Progenitor cell of endocrine pancreas (in vitro differentiated cells): ENCODE results near the gene IPCEF1. TPM values are rescaled to one million over a fixed set of nuclear protein-coding genes. Genes with fewer than 3 reads are reported as not detected.

ENCODE experiments used
- DNase-seq: peaks from one replicate; pipeline ENCODE4 v3.0.0; 2021; ENCODE audit warnings: low spot score; ENCODE audit not compliant: unreplicated experiment
- H3K27ac Mint-ChIP-seq: 2 replicates; pipeline ENCODE4 v1.8.0; 2021; ENCODE audit warnings: mild to moderate bottlenecking, moderate library complexity, mixed read lengths
- H3K27me3 Mint-ChIP-seq: 2 replicates; pipeline ENCODE4 v1.8.0; 2021; ENCODE audit warnings: mixed read lengths
- H3K36me3 Mint-ChIP-seq: 2 replicates; pipeline ENCODE4 v1.8.0; 2022; ENCODE audit warnings: mixed read lengths; ENCODE audit not compliant: insufficient read depth
- H3K4me1 Mint-ChIP-seq: 2 replicates; pipeline ENCODE4 v1.8.0; 2021; ENCODE audit warnings: low read depth, mixed read lengths
- H3K4me3 Mint-ChIP-seq: 2 replicates; pipeline ENCODE4 v1.8.0; 2021; ENCODE audit warnings: low read depth, mild to moderate bottlenecking, moderate library complexity, mixed read lengths
- H3K9me3 Mint-ChIP-seq: 2 replicates; pipeline ENCODE4 v1.8.0; 2021; ENCODE audit warnings: low read depth, mixed read lengths
- total RNA-seq: library from RNA; stranded (reverse); gene quantifications from 2 replicates; pipeline ENCODE4 v1.2.1, GENCODE V29; 2021
- TF ChIP-seq, protein P1 (sequence below): fragments of 200-600 bp; sonication (generic); IDR thresholded peaks from one replicate; pipeline ENCODE4 v1.5.0; 2021; ENCODE audit warnings: antibody characterized with exemption, mild to moderate bottlenecking; ENCODE audit not compliant: unreplicated experiment

The IPCEF1 gene
- total RNA-seq, 1 donor from 2014 or later, result 0.77 TPM

DNA sequence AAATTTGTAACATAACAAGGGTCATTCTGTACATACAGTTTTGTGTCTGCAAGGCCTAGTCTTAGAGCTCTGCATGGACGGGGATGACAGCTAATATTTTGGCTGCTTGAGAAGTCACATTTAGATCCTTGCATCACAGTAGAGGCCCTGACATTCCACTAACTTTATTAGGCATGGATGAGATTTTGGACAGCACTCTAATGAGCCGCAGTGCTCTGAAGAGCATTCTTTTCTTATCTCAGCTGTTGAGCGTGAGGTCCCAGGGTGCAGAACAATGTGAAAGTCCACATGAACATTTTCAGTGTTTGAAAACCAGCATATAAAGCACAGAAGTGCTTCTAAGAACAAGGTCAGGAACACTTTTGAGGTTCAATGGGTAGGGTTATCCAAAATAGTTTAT is 58.9 kb downstream of the IPCEF1 start:
- no peak for DNase-seq
- no peaks in the 10 kb centered on the region for H3K27me3 Mint-ChIP-seq
- H3K36me3 Mint-ChIP-seq, result no peaks in the 10 kb centered on the region
- peaks cover 9% of the 10 kb centered on the region for H3K4me1 Mint-ChIP-seq
- TF ChIP-seq, protein P1, sequence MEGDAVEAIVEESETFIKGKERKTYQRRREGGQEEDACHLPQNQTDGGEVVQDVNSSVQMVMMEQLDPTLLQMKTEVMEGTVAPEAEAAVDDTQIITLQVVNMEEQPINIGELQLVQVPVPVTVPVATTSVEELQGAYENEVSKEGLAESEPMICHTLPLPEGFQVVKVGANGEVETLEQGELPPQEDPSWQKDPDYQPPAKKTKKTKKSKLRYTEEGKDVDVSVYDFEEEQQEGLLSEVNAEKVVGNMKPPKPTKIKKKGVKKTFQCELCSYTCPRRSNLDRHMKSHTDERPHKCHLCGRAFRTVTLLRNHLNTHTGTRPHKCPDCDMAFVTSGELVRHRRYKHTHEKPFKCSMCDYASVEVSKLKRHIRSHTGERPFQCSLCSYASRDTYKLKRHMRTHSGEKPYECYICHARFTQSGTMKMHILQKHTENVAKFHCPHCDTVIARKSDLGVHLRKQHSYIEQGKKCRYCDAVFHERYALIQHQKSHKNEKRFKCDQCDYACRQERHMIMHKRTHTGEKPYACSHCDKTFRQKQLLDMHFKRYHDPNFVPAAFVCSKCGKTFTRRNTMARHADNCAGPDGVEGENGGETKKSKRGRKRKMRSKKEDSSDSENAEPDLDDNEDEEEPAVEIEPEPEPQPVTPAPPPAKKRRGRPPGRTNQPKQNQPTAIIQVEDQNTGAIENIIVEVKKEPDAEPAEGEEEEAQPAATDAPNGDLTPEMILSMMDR, result no peak
- no peak overlapping the region for H3K27ac Mint-ChIP-seq
- no peak overlapping the region for H3K4me3 Mint-ChIP-seq
- H3K9me3 Mint-ChIP-seq, result no peaks in the 10 kb centered on the region

DNA sequence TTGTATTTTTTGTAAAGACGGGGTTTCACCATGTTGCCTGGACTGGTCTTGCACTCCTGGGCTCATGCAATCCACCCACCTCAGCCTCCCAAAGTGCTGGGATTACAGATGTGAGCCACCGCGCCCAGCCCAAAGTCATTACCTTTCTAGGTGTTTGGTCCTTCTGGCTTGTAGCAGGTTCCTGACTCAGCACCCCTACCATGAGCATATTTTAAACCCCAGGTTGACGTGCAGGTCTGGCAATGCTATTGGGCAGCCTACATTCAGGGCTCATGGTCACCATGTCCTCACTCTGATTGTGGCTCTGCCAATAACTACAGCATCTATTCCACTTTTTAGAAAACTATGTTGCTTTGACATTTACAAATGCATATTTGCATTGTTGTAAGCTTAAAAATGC is 59.4 kb downstream of the IPCEF1 start:
- Mint-ChIP-seq H3K9me3 (no peaks in the 10 kb centered on the region), H3K36me3 (no peaks in the 10 kb centered on the region), H3K27me3 (no peaks in the 10 kb centered on the region), H3K4me3 (no peak overlapping the region), H3K27ac (no peak overlapping the region), H3K4me1 (peaks cover 9% of the 10 kb centered on the region)
- TF ChIP-seq, protein P1, result no peak
- DNase-seq, result no peak

DNA sequence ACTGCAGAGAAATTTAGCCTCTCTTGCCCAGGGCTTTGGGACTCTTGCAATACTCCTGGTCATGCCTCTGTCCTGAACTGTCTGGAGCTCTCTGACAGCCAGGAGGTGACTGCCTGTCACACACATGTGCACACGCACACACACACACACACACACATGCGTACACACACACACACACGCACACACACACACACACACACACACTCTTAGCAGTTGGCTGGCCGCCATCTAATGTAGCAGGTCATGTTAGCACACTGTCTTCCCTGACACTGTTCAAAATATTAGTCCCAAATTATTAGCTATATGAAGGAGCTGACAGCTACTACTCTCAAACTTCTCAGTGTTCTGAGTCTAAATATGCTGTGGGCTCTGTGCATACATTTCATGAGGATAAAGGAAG is 60.9 kb downstream of the IPCEF1 start:
- Mint-ChIP-seq H3K9me3 (no peaks in the 10 kb centered on the region), H3K4me3 (no peak overlapping the region), H3K36me3 (no peaks in the 10 kb centered on the region), H3K27ac (no peak overlapping the region), H3K27me3 (no peaks in the 10 kb centered on the region), H3K4me1 (peaks cover 9% of the 10 kb centered on the region)
- TF ChIP-seq, protein P1, result no peak
- no peak for DNase-seq

DNA sequence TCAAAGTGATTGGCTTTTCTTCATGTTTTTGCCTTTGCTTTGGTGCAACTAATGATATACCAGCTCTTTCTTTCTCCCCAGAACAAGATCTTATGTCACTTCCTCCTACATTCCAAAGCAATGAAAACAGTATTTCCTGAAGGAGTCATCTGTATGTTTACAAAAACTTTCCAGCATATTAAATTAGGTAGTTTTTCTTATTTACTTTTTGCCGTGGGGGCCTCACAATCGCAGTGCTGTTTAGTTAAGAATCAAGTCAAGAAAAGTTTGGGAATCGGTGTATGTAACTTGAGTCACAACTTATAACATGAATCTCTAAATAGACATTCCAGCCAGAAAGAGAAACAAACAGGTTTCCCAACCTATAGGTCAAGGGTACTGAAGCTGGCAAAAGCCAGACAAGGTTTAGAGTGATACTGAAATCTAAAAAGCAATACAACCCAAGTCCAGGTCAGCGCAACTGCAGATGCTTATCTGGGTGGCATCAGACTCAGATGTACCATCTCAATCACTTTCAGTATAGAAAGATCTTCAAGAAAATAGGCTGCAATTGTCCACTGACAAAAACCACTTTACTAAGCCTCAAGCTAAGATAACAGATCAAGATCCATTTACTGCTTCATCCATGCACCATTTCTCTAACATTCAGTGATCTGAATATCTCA is 63.6 kb downstream of the IPCEF1 start:
- Mint-ChIP-seq H3K4me1 (peaks cover 4% of the 10 kb centered on the region), H3K9me3 (peaks cover 6% of the 10 kb centered on the region), H3K36me3 (peaks cover 2% of the 10 kb centered on the region), H3K4me3 (no peak overlapping the region), H3K27ac (peak overlapping the region; percentile 78), H3K27me3 (no peaks in the 10 kb centered on the region)
- TF ChIP-seq, protein P1, result no peak
- DNase-seq, result no peak

DNA sequence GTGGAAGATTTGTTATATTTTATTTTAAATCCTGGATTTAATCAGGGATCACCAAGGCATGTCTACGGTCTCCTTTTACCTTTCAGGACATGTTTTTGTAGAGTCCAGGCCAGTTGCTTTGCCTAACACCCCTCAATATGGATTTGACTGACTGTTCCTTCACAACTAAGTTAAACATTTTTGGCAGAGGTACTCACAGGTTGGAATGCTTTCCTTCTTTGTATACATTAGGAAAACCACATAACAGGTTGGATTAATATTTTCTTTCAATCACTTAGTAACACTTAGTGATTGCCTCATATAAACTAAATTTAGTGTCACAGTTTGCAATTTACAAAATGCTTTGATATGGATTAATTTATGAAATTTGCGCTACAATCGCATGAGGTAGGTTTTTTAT is 64.5 kb downstream of the IPCEF1 start:
- Mint-ChIP-seq H3K4me1 (no peaks in the 10 kb centered on the region), H3K36me3 (peaks cover 2% of the 10 kb centered on the region), H3K27ac (no peak overlapping the region), H3K4me3 (no peak overlapping the region), H3K27me3 (no peaks in the 10 kb centered on the region), H3K9me3 (peaks cover 6% of the 10 kb centered on the region)
- no peak for DNase-seq
- TF ChIP-seq, protein P1, result no peak
